Measurements from ENCODE around the gene NBPF1. TPM values are rescaled to one million over a fixed set of nuclear protein-coding genes. Genes with fewer than 3 reads are reported as not detected.
A peak's percentile ranks its signal among the peaks of the same experiment; 100 is the strongest.
"Not testable (repeated sequence)": the region's sequence is repeated elsewhere in the genome, so short reads cannot be mapped to it uniquely, and the experiment has no call there.

The NBPF1 gene
- total and polyA plus RNA-seq, 2 experiments from 2014 or later: 18.6 to 21.2 TPM

GRCh38 chr1:16540421-16540893 is 72.9 kb downstream of the NBPF1 start:
- H3K27me3 ChIP-seq (replicated peaks; ENCODE audit: insufficient read depth); H3K79me2 ChIP-seq (ENCODE audit: insufficient read depth); H3K9me3 ChIP-seq (ENCODE audit: low read depth); H4K20me1 ChIP-seq (ENCODE audit: insufficient read depth); H3K9ac ChIP-seq; H3F3A ChIP-seq (ENCODE audit: insufficient read depth); H2AFZ ChIP-seq; H3K36me3 ChIP-seq (ENCODE audit: low read depth); H3K4me2 ChIP-seq (ENCODE audit: unreplicated experiment); H3K4me3 ChIP-seq; DNase-seq; H3K27ac ChIP-seq; H3K4me1 ChIP-seq (ENCODE audit: insufficient read depth); H3K9me2 ChIP-seq (ENCODE audit: insufficient read depth): not testable (repeated sequence)
- 9 to 20% methylated on average over 2 of the region's 2 CpGs for WGBS, 2 experiments (ENCODE audit: low coverage in 1 of 2, low lambda C conversion rate in 2 of 2, missing lambda C conversion rate in 2 of 2)
- in situ Hi-C loops (cut with MboI): loop anchor here (10.0 kb wide), 1 partner anchor 184 kb away; no protein-coding TSS in a partner anchor

DNA sequence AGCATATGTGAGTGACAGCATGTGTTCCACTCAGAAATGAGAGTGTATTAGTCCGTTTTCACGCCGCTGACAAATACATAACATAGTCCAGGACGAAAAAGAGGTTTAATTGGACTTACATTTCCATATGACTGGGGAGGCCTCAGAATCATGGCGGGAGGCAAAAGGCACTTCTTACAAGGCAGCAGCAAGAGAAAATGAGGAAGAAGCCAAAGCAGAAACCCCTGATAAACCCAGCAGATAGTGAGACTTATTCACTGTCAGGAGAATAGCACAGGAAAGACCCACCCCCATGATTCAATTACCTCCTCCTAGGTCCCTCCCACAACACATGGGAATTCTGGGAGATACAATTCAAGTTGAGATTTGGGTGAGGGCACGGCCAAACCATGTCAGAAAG is 75.8 kb downstream of the NBPF1 start:
- DNase-seq; H3K79me2 ChIP-seq (ENCODE audit: insufficient read depth); H3K9me2 ChIP-seq (ENCODE audit: insufficient read depth); H3K36me3 ChIP-seq (ENCODE audit: low read depth); H3K27ac ChIP-seq; H3K4me1 ChIP-seq (ENCODE audit: insufficient read depth); H3K4me3 ChIP-seq; H3K9ac ChIP-seq; H3F3A ChIP-seq (ENCODE audit: insufficient read depth); H3K9me3 ChIP-seq (ENCODE audit: low read depth); in situ Hi-C loops (cut with MboI); H4K20me1 ChIP-seq (ENCODE audit: insufficient read depth); H2AFZ ChIP-seq; H3K27me3 ChIP-seq (replicated peaks; ENCODE audit: insufficient read depth); H3K4me2 ChIP-seq (ENCODE audit: unreplicated experiment): not testable (repeated sequence)
- WGBS, 2 experiments (ENCODE audit: low coverage in 1 of 2, low lambda C conversion rate in 2 of 2, missing lambda C conversion rate in 2 of 2): 69 to 71% methylated on average over 6 of the region's 6 CpGs

GRCh38 chr1:16536796-16537195 is 76.6 kb downstream of the NBPF1 start:
- H3K9ac ChIP-seq; DNase-seq; H2AFZ ChIP-seq; H3K4me2 ChIP-seq (ENCODE audit: unreplicated experiment); H3K36me3 ChIP-seq (ENCODE audit: low read depth); H3K9me2 ChIP-seq (ENCODE audit: insufficient read depth); in situ Hi-C loops (cut with MboI); H4K20me1 ChIP-seq (ENCODE audit: insufficient read depth); H3K4me1 ChIP-seq (ENCODE audit: insufficient read depth); H3F3A ChIP-seq (ENCODE audit: insufficient read depth); H3K79me2 ChIP-seq (ENCODE audit: insufficient read depth); H3K9me3 ChIP-seq (ENCODE audit: low read depth); H3K27ac ChIP-seq; H3K4me3 ChIP-seq: not testable (repeated sequence)
- H3K27me3 ChIP-seq (replicated peaks; ENCODE audit: insufficient read depth): peaks cover 12% of the 10 kb centered on the region
- 76 to 79% methylated on average over 13 to 15 of the region's 15 CpGs for WGBS, 2 experiments (ENCODE audit: low coverage in 1 of 2, low lambda C conversion rate in 2 of 2, missing lambda C conversion rate in 2 of 2)

- H3F3A ChIP-seq (ENCODE audit: insufficient read depth); H3K9me2 ChIP-seq (ENCODE audit: insufficient read depth); H3K36me3 ChIP-seq (ENCODE audit: low read depth); in situ Hi-C loops (cut with MboI); DNase-seq; H3K9ac ChIP-seq; H3K4me2 ChIP-seq (ENCODE audit: unreplicated experiment); H3K9me3 ChIP-seq (ENCODE audit: low read depth); H2AFZ ChIP-seq; H4K20me1 ChIP-seq (ENCODE audit: insufficient read depth); H3K79me2 ChIP-seq (ENCODE audit: insufficient read depth); H3K4me3 ChIP-seq; H3K27ac ChIP-seq; H3K4me1 ChIP-seq (ENCODE audit: insufficient read depth): not testable (repeated sequence)
- peaks cover 19% of the 10 kb centered on the region for H3K27me3 ChIP-seq (replicated peaks; ENCODE audit: insufficient read depth)
- WGBS, 2 experiments (ENCODE audit: low coverage in 1 of 2, low lambda C conversion rate in 2 of 2, missing lambda C conversion rate in 2 of 2): 46 to 57% methylated on average over 17 to 22 of the region's 22 CpGs
Observed at GRCh38 chr1:16535898-16536297, 77.5 kb downstream of the NBPF1 start.

GRCh38 chr1:16535487-16535886 is 77.9 kb downstream of the NBPF1 start:
- H3K9me3 ChIP-seq (ENCODE audit: low read depth); H2AFZ ChIP-seq; H3K9me2 ChIP-seq (ENCODE audit: insufficient read depth); H3K9ac ChIP-seq; DNase-seq; H3K4me3 ChIP-seq; H3K4me2 ChIP-seq (ENCODE audit: unreplicated experiment); H3K79me2 ChIP-seq (ENCODE audit: insufficient read depth); H3K36me3 ChIP-seq (ENCODE audit: low read depth); H4K20me1 ChIP-seq (ENCODE audit: insufficient read depth); H3K27ac ChIP-seq; H3K4me1 ChIP-seq (ENCODE audit: insufficient read depth); H3F3A ChIP-seq (ENCODE audit: insufficient read depth); in situ Hi-C loops (cut with MboI): not testable (repeated sequence)
- WGBS, 2 experiments (ENCODE audit: low coverage in 1 of 2, low lambda C conversion rate in 2 of 2, missing lambda C conversion rate in 2 of 2): 8 to 11% methylated on average over 24 to 34 of the region's 34 CpGs
- H3K27me3 ChIP-seq (replicated peaks; ENCODE audit: insufficient read depth): peaks cover 19% of the 10 kb centered on the region

DNA sequence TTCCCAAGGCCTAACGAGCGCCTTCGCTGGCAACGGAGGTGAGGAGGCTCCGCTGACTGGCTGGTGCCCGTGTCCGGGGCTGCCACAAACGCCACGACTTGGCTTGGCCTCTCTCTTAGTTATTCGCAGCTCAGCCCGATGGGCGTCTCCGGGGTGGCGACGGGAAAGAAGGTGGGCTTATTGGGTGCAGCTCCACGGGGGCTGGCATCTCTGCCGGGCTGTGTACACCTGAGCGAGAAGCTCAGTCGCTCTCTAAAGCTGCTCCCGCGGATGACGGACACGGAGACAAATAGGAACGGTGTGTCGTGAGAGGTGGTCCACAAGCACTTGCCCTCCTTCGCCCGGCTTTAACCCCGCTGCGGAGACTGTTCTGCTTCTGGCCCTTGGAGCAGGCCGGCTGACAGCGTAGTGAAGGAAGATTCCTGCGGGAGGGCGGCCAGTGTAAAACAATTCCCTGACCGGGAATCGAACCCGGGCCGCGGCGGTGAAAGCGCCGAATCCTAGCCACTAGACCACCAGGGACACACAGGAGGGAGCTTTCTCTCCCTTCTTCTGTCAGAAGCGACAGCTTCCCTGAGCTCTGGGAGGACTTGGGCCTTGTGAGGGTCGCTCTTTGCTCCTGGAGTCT is 78.4 kb downstream of the NBPF1 start:
- H3K27me3 ChIP-seq (replicated peaks; ENCODE audit: insufficient read depth): peaks cover 17% of the 10 kb centered on the region
- H4K20me1 ChIP-seq (ENCODE audit: insufficient read depth); H3K9me3 ChIP-seq (ENCODE audit: low read depth); H3K4me1 ChIP-seq (ENCODE audit: insufficient read depth); H3F3A ChIP-seq (ENCODE audit: insufficient read depth); H3K4me3 ChIP-seq; H3K9ac ChIP-seq; H3K79me2 ChIP-seq (ENCODE audit: insufficient read depth); H3K9me2 ChIP-seq (ENCODE audit: insufficient read depth); H2AFZ ChIP-seq; H3K27ac ChIP-seq; H3K36me3 ChIP-seq (ENCODE audit: low read depth); H3K4me2 ChIP-seq (ENCODE audit: unreplicated experiment); in situ Hi-C loops (cut with MboI): not testable (repeated sequence)
- DNase-seq: peak; percentile 35
- 4% methylated on average over 36 of the region's 43 CpGs for WGBS, 2 experiments (ENCODE audit: low coverage in 1 of 2, low lambda C conversion rate in 2 of 2, missing lambda C conversion rate in 2 of 2)

DNA sequence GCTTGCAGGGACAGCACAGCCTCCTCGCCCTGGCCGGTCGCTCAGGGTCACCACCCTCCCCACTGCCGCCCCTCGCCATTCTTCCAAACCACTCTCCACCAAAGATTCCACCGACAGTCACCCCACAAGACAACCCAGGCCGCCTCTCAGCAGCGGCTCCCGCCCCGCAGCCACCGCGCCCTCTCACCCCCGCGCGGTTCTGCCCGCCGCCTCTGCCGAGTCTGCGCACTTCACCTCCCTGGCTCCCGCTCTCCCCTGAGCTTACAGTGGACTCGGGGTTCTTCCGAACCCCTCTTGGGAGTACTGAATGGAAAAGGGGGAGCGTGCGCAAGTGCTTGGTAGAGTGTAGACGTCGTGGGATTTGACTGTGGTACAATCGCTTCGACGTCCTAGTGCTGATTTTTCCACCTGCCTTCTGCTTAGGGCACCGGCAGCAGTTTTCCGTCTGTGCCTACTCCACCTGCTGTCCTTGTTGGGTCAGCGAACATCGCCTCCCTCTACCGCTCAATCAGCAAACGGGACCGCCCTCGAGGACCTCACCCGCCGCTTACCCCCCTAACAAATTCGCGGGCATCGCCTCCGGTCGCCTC is 79.0 kb downstream of the NBPF1 start:
- H4K20me1 ChIP-seq (ENCODE audit: insufficient read depth); in situ Hi-C loops (cut with MboI); H3K79me2 ChIP-seq (ENCODE audit: insufficient read depth); H2AFZ ChIP-seq; H3K36me3 ChIP-seq (ENCODE audit: low read depth); H3K27ac ChIP-seq; H3K4me3 ChIP-seq; H3K4me1 ChIP-seq (ENCODE audit: insufficient read depth); H3K9me2 ChIP-seq (ENCODE audit: insufficient read depth); H3K4me2 ChIP-seq (ENCODE audit: unreplicated experiment); H3K9me3 ChIP-seq (ENCODE audit: low read depth); H3F3A ChIP-seq (ENCODE audit: insufficient read depth); H3K9ac ChIP-seq; DNase-seq: not testable (repeated sequence)
- 9 to 14% methylated on average over 33 to 38 of the region's 44 CpGs for WGBS, 2 experiments (ENCODE audit: low coverage in 1 of 2, low lambda C conversion rate in 2 of 2, missing lambda C conversion rate in 2 of 2)
- H3K27me3 ChIP-seq (replicated peaks; ENCODE audit: insufficient read depth): peaks cover 17% of the 10 kb centered on the region
